GM23248 (cell line): ENCODE measurements around the gene HBA1. TPM values are rescaled to one million over a fixed set of nuclear protein-coding genes. Genes with fewer than 3 reads are reported as not detected.
A peak's percentile ranks its signal among the peaks of the same experiment; 100 is the strongest.
"Not testable (repeated sequence)": the region's sequence is repeated elsewhere in the genome, so short reads cannot be mapped to it uniquely, and the experiment has no call there.

Experiments
- DNase-seq: peaks from one replicate; pipeline ENCODE4 v3.0.0-alpha.2; 2015
- H2AFZ ChIP-seq: fragments of 200-600 bp; sonication (generic); 2 replicates; pipeline ENCODE4 v1.6.1; 2016; ENCODE audit warnings: antibody characterized with exemption
- H3F3A ChIP-seq: fragments of 200-600 bp; sonication (generic); 2 replicates; pipeline ENCODE4 v1.6.1; 2016; ENCODE audit warnings: mild to moderate bottlenecking, antibody characterized with exemption, mixed run types; ENCODE audit not compliant: insufficient read depth
- H3K27ac ChIP-seq: fragments of 200-600 bp; sonication (generic); 2 replicates; pipeline ENCODE4 v1.5.1; 2016; ENCODE audit warnings: mild to moderate bottlenecking
- H3K27me3 ChIP-seq: fragments of 200-600 bp; sonication (generic); replicated peaks from 2 replicates; pipeline ENCODE4 v1.6.1; 2016; ENCODE audit warnings: mild to moderate bottlenecking; ENCODE audit not compliant: insufficient read depth
- H3K36me3 ChIP-seq: fragments of 200-600 bp; sonication (generic); 2 replicates; pipeline ENCODE4 v1.6.1; 2016; ENCODE audit warnings: low read depth, mild to moderate bottlenecking
- H3K4me1 ChIP-seq: fragments of 200-600 bp; sonication (generic); 2 replicates; pipeline ENCODE4 v1.6.1; 2016; ENCODE audit warnings: mild to moderate bottlenecking; ENCODE audit not compliant: insufficient read depth
- H3K4me2 ChIP-seq: fragments of 200-600 bp; sonication (generic); one replicate; pipeline ENCODE4 v1.6.1; 2016; ENCODE audit warnings: mild to moderate bottlenecking; ENCODE audit not compliant: unreplicated experiment
- H3K4me3 ChIP-seq: fragments of 200-600 bp; sonication (generic); 2 replicates; pipeline ENCODE4 v1.5.1; 2016; ENCODE audit warnings: mild to moderate bottlenecking
- H3K79me2 ChIP-seq: fragments of 200-600 bp; sonication (generic); 2 replicates; pipeline ENCODE4 v1.6.1; 2016; ENCODE audit warnings: mild to moderate bottlenecking; ENCODE audit not compliant: insufficient read depth
- H3K9ac ChIP-seq: fragments of 200-600 bp; sonication (generic); 2 replicates; pipeline ENCODE4 v1.6.1; 2016; ENCODE audit warnings: mild to moderate bottlenecking
- H3K9me2 ChIP-seq: fragments of 200-600 bp; sonication (generic); 2 replicates; pipeline ENCODE4 v1.6.1; 2016; ENCODE audit warnings: mixed run types, mild to moderate bottlenecking, moderate library complexity; ENCODE audit not compliant: insufficient read depth
- H3K9me3 ChIP-seq: fragments of 200-600 bp; sonication (generic); one replicate; pipeline ENCODE4 v1.6.1; 2017; ENCODE audit warnings: low read depth
- H4K20me1 ChIP-seq: fragments of 200-600 bp; sonication (generic); 2 replicates; pipeline ENCODE4 v1.6.0; 2016; ENCODE audit not compliant: insufficient read depth
- EZH2 ChIP-seq: fragments of 200-600 bp; sonication (generic); IDR thresholded peaks from 2 replicates; pipeline ENCODE4 v1.6.1; 2018; ENCODE audit warnings: antibody characterized with exemption, mild to moderate bottlenecking; ENCODE audit not compliant: insufficient read depth, poor library complexity, severe bottlenecking
- EZH2phosphoT487 ChIP-seq: fragments of 200-600 bp; sonication (generic); IDR thresholded peaks from 2 replicates; pipeline ENCODE4 v1.6.1; 2018; ENCODE audit warnings: antibody characterized with exemption, moderate library complexity, mild to moderate bottlenecking, low read depth; ENCODE audit not compliant: insufficient read depth
- WGBS, 2 experiments: methylation state at CpG; one replicate each; pipeline ENCODE4 v1.1.6; 2015 to 2017; ENCODE audit warnings: low lambda C conversion rate in 2 of 2, low coverage in 1 of 2; ENCODE audit errors: missing lambda C conversion rate in 2 of 2; 5-methylcytosine and 5-hydroxymethylcytosine counted together
- in situ Hi-C: fragments of 300-500 bp; cut with MboI; formaldehyde crosslinking; loops from 2 replicates; pipeline ENCODE4 v1.15.0; 2020
- polyA plus RNA-seq: library from polyadenylated mRNA; unstranded; fragments of >200 nt; fragmentation: Nextera tagmentation; extraction: Ambion mirVana; gene quantifications from 2 replicates; pipeline ENCODE4 v1.2.1, GENCODE V29; 2016
- total RNA-seq: library from RNA; depleted of rRNA; stranded (reverse); fragments of >200 nt; shearing (Covaris generic); gene quantifications from 2 replicates; pipeline ENCODE4 v1.2.3, GENCODE V29; 2014

HBA1 gene
- total and polyA plus RNA-seq, 2 experiments from 2014 or later: not detected

DNA sequence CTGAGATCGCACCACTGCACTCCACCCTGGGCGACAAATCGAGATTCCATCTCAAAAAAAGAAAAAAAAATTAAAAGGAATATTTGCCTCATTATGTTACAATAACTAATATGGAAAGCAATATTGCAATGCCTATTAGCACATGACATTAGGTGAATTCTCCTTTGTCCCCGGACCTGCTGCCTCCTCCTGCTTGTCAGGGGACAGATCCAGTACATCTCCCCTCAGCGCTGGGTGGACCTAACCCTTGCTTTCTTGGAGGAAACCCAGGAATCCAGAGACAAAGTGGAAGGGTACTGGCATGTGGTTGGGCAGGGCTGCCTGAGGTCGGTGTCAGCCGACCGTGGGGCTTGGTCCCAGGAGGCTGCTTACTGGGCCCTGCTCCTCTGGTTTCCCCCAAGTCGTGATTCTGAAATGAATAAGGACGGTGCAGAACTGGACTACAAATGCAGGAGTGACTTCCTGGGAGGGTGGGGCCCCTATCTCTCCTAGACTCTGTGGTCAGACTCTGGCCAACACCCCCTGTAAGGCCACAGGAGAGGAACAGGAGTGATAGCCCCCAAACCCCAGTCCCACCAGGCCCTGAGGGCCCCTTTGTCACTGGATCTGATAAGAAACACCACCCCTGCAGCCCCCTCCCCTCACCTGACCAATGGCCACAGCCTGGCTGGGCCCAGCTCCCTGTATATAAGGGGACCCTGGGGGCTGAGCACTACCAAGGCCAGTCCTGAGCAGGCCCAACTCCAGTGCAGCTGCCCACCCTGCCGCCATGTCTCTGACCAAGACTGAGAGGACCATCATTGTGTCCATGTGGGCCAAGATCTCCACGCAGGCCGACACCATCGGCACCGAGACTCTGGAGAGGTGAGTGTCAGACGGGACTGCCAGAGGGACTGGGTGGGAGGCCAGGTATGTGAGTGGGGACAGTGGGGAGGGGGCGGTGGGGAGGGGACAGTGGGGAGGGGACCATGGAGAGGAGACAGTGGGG, 24.0 kb upstream of the HBA1 start, which contains the start of gene HBZ:
TSS of gene HBZ (plus strand) at position 504 of the 988 bp plus-strand sequence. CDS start at position 770, 266 bp downstream.
- no peak for DNase-seq
- Histone ChIP-seq H3K9ac (no peak within 1 kb of the TSS), H3K4me1 (no peaks in the 10 kb centered on the region), H4K20me1 (no peaks in the 10 kb centered on the region), H3F3A (no peaks in the 10 kb centered on the region), H3K4me2 (no peak within 1 kb of the TSS), H3K9me2 (no peaks in the 10 kb centered on the region), H3K36me3 (no peaks in the 10 kb centered on the region), H2AFZ (no peak within 1 kb of the TSS), H3K79me2 (no peaks in the 10 kb centered on the region), H3K27ac (no peak within 1 kb of the TSS), H3K4me3 (no peak within 1 kb of the TSS), H3K27me3 (peaks cover 17% of the 10 kb centered on the region), H3K9me3 (no peaks in the 10 kb centered on the region)
- TF ChIP-seq EZH2: no peak
- WGBS, 2 experiments: 78 to 79% methylated on average over 16 to 17 of the region's 17 CpGs
- in situ Hi-C loops: no loop called here

DNA sequence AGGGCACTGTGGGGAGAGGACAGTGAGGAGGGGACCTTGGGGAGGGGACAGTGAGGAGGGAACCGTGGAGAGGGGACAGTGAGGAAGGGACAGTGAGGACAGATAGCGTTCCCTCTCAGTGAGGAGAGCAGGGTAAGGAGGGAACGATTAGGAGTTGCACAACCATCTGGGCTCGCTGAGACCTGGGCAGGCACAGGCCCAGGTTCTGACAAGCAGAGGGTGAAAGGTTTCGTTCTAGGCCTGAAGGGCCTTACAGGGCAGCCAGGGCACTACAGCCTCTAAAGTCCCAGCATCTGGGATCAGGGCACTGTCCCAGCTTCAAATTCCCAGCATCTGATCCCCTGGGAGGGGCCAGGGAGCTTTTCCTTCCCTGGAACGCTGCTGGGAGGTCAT, 23.4 kb upstream of the HBA1 start:
- H3K9ac ChIP-seq, H3K79me2 ChIP-seq, H3K4me3 ChIP-seq, H3K4me2 ChIP-seq, H3F3A ChIP-seq, H3K9me3 ChIP-seq, H3K4me1 ChIP-seq, H4K20me1 ChIP-seq, H3K36me3 ChIP-seq, in situ Hi-C loops, H2AFZ ChIP-seq, H3K27ac ChIP-seq, H3K9me2 ChIP-seq, DNase-seq: not testable (repeated sequence)
- H3K27me3 ChIP-seq: peaks cover 23% of the 10 kb centered on the region
- WGBS, 2 experiments: 36 to 100% methylated on average over 1 to 4 of the region's 6 CpGs

DNA sequence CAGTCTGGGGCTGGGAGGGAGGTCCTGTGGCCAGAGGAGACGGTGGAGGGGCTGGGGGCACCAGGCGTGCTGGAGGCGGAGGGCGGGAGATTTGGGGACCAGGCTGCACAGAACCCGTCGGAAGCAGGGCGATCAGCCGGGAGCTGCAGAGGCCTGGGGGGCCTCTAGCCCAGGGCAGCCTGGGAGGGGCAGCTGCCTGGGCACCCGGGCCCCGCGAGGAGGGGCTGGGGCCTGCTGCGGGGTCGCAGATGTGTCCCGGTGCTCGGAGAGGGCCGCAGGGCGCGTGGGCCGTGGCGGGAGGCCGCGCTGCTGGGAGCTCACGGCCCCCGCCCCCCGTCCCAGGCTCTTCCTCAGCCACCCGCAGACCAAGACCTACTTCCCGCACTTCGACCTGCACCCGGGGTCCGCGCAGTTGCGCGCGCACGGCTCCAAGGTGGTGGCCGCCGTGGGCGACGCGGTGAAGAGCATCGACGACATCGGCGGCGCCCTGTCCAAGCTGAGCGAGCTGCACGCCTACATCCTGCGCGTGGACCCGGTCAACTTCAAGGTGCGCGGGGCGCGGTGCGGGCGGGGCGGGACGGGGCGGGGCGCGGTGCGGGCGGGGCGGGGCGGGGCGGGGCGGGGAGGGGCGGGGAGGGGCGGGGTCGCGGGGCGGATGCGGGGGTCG, 22.8 kb upstream of the HBA1 start:
- H3K27ac ChIP-seq, H3K79me2 ChIP-seq, H3K4me2 ChIP-seq, H3K36me3 ChIP-seq, H3K9me2 ChIP-seq, H3K4me1 ChIP-seq, H3K9ac ChIP-seq, H3K9me3 ChIP-seq, H3K4me3 ChIP-seq, H2AFZ ChIP-seq, in situ Hi-C loops, DNase-seq, H4K20me1 ChIP-seq, H3F3A ChIP-seq: not testable (repeated sequence)
- no CpG with 5 or more reads among the region's 74 CpGs for WGBS, 2 experiments
- peaks cover 23% of the 10 kb centered on the region for H3K27me3 ChIP-seq

DNA sequence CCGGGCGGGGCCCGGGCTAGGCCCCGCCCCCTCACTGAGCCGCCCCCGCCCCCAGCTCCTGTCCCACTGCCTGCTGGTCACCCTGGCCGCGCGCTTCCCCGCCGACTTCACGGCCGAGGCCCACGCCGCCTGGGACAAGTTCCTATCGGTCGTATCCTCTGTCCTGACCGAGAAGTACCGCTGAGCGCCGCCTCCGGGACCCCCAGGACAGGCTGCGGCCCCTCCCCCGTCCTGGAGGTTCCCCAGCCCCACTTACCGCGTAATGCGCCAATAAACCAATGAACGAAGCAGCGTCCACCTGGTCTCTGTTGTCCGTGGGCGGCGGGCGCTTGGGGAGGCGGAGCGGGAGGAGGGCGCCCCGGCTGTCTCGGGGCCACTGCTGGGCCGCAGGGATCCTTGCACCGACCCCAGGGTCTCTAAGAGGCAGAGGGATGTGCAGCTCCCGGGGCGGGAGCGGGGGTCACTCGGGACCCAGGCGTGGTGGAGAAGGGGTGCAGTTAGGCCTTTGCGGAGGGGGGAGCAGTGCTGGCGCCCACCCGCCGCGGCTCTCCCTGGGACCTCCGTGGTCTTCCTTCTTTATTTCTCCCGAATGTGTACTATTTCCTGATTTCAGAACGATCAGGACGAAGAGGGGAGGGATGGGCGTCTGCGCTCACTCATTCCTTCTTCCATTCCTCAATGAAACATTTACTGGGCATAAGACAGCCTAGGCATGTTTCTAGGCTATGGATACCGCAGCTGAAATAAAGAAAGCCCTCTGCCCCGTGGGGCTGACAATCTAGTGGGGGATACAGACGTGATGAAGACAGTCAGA, 22.1 kb upstream of the HBA1 start:
- Histone ChIP-seq H3K9ac (no peak overlapping the region), H3F3A (no peaks in the 10 kb centered on the region), H3K79me2 (no peaks in the 10 kb centered on the region), H3K4me3 (peak overlapping the region; percentile 68), H2AFZ (peak overlapping the region; percentile 75), H4K20me1 (no peaks in the 10 kb centered on the region), H3K9me3 (no peaks in the 10 kb centered on the region), H3K4me1 (no peaks in the 10 kb centered on the region), H3K9me2 (no peaks in the 10 kb centered on the region), H3K4me2 (peak overlapping the region; percentile 72), H3K27ac (no peak overlapping the region), H3K36me3 (no peaks in the 10 kb centered on the region), H3K27me3 (peaks cover 23% of the 10 kb centered on the region)
- WGBS, 2 experiments: 5% methylated on average over 40 to 43 of the region's 59 CpGs
- in situ Hi-C loops: no loop called here
- DNase-seq: peak; percentile 44
- no peak for TF ChIP-seq EZH2
- TF ChIP-seq EZH2phosphoT487: no peak
